ENCODE results near the gene RGS14. TPM values are rescaled to one million over a fixed set of nuclear protein-coding genes. Genes with fewer than 3 reads are reported as not detected.

Gene RGS14
- total RNA-seq, 1 experiment from 2014 or later, result 4.8 TPM

- Histone ChIP-seq H3K27ac (no peak overlapping the region), H3K27me3 (no peaks in the 10 kb centered on the region)
- DNase-seq, result peak; percentile 40 to 54
These were observed 63.5 kb downstream of the RGS14 start for GRCh38 chr5:177421062-177421798.

More at GRCh38 chr5:177421062-177421798, 63.5 kb downstream of the RGS14 start:
- Histone ChIP-seq H3K4me3 (no peak overlapping the region), H3K4me1 (peaks cover 14% of the 10 kb centered on the region), H3K9me3 (replicated peaks) (no peaks in the 10 kb centered on the region), H3K36me3 (no peaks in the 10 kb centered on the region)

Other genes with a start within 250 kb of the RGS14 start
- 3.5 and 5.7 TPM in 2 replicates for gene NSD1, start 224.2 kb upstream of the RGS14 start, total RNA-seq (2014; rRNA removed; shearing (Covaris generic))
- gene RAB24, start 54.2 kb upstream of the RGS14 start, total RNA-seq (2014; rRNA removed; shearing (Covaris generic)), result 24.1 and 25.4 TPM in 2 replicates
- gene PRELID1, start 54.1 kb upstream of the RGS14 start, total RNA-seq (2014; rRNA removed; shearing (Covaris generic)), result 226 and 259 TPM in 2 replicates
- 36.6 and 37.6 TPM in 2 replicates for gene MXD3, start 46.0 kb upstream of the RGS14 start, total RNA-seq (2014; rRNA removed; shearing (Covaris generic))
- 144 and 156 TPM in 2 replicates for gene LMAN2, start 6.3 kb upstream of the RGS14 start, total RNA-seq (2014; rRNA removed; shearing (Covaris generic))
- not detected in 2 replicates for gene SLC34A1, start 26.5 kb downstream of the RGS14 start, total RNA-seq (2014; rRNA removed; shearing (Covaris generic))
- not detected in 2 replicates for gene PFN3, start 42.7 kb downstream of the RGS14 start, total RNA-seq (2014; rRNA removed; shearing (Covaris generic))
- gene F12, start 51.6 kb downstream of the RGS14 start, total RNA-seq (2014; rRNA removed; shearing (Covaris generic)), result 5.9 and 6.5 TPM in 2 replicates
- 45.1 and 48.4 TPM in 2 replicates for gene GRK6, start 68.8 kb downstream of the RGS14 start, total RNA-seq (2014; rRNA removed; shearing (Covaris generic))
- 6.4 TPM in 2 replicates for gene PRR7, start 88.9 kb downstream of the RGS14 start, total RNA-seq (2014; rRNA removed; shearing (Covaris generic))
- gene DBN1, start 115.7 kb downstream of the RGS14 start, total RNA-seq (2014; rRNA removed; shearing (Covaris generic)), result 239 and 265 TPM in 2 replicates
- gene PDLIM7, start 139.7 kb downstream of the RGS14 start, total RNA-seq (2014; rRNA removed; shearing (Covaris generic)), result 58.4 and 68.5 TPM in 2 replicates
- gene DOK3, start 151.9 kb downstream of the RGS14 start, total RNA-seq (2014; rRNA removed; shearing (Covaris generic)), result 3.0 and 6.2 TPM in 2 replicates
- gene DDX41, start 159.0 kb downstream of the RGS14 start, total RNA-seq (2014; rRNA removed; shearing (Covaris generic)), result 68.5 and 76.8 TPM in 2 replicates
- 30.8 and 33.8 TPM in 2 replicates for gene FAM193B, start 196.6 kb downstream of the RGS14 start, total RNA-seq (2014; rRNA removed; shearing (Covaris generic))
- gene TMED9, start 234.3 kb downstream of the RGS14 start, total RNA-seq (2014; rRNA removed; shearing (Covaris generic)), result 70.9 and 76.2 TPM in 2 replicates
- 17.4 and 22.3 TPM in 2 replicates for gene B4GALT7, start 242.2 kb downstream of the RGS14 start, total RNA-seq (2014; rRNA removed; shearing (Covaris generic))